NCI-H524 treated with DMSO at 0.1 percent for 48 hours (cell line): ENCODE data around the gene KIZ.

Experiments used
- DNase-seq: peaks from one replicate; lab custom pipeline; 2025; lab: John Stamatoyannopoulos, UW

KIZ gene

GRCh38 chr20:21177767-21178166, 51.9 kb downstream of the KIZ start:
- DNase-seq: no peak

GRCh38 chr20:21179757-21180156, 53.9 kb downstream of the KIZ start:
- DNase-seq: no peak

DNA sequence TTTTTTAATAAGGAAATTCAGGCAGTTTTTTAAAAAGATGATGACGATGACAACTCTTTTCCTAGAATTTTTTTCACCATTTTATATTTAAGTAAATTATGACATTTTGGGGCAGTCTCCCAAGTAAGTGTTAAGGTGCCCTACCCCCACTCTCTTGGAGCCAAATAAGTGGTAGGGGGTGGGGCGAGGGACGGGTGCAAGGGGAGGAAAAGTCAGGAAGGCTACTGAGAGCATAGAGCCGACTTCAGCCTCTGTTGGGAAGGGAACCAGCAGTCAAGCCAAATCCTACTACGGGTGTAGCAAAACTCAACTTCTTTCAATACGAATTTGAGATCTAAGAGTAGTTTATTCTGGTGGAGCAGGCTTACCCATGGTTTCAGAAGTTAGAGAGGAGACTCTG, 54.4 kb downstream of the KIZ start:
- DNase-seq: no peak

GRCh38 chr20:21181028-21181427, 55.1 kb downstream of the KIZ start:
- no peak for DNase-seq

- no peak for DNase-seq
Observed at GRCh38 chr20:21182832-21183563, 57.1 kb downstream of the KIZ start.

DNA sequence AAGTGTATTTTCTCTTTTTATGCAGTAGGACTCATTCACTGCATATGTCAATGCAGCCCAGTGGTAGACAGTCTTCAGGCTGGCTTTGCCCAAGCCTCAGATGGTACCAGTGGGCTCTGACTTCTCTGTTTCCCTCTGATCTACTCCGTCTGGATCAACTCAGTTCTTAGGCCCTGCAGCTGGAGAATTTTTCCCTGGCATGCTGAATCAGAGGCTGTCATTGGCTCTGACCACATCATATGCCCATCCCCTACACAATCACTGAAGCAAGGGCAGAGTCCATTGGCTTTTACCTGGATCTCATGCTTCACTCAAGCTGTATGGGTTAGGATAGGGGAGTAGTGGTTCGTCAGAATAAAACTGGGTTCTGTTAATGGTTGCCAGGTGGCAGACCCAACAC, 57.8 kb downstream of the KIZ start:
- DNase-seq: no peak

DNA sequence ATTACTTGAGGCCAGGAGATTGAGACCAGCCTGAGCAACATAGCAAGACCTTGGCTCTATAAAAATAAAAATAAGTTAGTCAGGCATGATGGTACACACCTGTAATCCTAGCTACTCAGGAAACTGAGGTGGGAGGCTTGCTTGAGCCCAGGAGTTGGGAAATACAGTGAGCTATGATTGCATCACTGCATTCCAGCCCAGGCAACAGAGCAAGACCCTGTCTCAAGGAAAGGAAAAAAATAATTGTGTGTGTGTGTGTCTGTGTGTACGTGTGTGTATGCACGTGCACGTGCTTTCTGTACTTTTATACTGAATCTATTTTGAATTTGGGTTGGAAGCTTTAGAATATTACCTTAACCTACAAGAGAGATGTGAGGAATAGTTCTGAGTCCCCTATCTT, 58.9 kb downstream of the KIZ start:
- DNase-seq: no peak

DNA sequence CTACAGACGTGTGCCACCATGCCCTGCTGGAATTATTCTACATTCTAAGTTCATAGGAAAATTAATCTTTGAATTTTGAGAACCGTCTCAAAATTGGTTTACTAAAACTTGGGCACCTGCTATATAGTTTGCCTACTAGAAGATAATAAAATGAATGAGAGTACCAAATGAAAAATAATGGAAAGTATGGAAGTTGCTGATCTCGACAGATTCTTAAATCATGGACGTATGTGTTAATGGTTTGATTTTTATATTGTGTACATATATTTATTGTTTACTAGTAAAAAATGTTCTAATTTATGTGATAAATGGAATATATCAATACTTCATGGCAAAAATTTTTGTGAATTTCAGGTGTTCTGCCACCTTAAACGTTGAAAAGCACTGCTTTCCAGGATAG, 60.0 kb downstream of the KIZ start:
- DNase-seq: no peak

DNA sequence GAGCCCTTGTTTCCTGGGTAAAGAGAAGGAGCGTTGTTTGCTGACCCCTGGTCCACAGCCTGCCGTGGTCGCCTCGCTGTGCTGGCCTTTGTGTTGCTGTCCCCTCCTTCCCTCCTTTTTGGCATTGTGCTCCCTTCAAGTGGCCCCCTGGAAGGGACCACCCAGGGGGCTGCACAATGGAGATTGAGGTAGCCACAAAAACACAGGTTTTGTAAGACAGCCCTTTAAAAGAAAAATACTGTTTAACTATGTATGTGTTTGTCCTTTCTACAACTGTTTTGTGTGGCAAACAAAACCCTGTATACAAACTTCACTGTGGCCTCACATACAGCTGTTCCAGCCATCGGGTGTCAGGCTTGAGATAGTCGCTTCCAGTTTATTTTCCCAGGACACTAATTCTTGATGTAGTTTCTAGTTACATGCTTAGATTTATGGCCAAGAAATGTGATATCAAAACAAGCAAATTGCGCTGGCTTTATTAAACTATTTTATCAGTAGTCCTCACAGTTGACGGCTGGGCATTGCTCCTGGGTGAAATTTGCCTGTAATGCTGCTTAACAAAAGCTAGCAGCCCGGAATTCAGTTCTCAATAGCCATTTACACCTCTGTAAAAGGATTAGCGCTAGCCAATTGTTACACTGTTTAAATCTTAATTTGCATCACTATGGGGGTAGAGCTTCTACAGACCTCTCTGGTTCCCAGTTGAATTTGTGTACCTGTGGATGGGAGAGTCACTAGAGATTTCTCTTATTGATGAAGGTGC, 64.1 kb downstream of the KIZ start:
- DNase-seq: no peak

- DNase-seq: no peak
Observed at GRCh38 chr20:21190869-21191268, 65.0 kb downstream of the KIZ start.

- no peak for DNase-seq
Observed at GRCh38 chr20:21191839-21192238, 66.0 kb downstream of the KIZ start.

DNA sequence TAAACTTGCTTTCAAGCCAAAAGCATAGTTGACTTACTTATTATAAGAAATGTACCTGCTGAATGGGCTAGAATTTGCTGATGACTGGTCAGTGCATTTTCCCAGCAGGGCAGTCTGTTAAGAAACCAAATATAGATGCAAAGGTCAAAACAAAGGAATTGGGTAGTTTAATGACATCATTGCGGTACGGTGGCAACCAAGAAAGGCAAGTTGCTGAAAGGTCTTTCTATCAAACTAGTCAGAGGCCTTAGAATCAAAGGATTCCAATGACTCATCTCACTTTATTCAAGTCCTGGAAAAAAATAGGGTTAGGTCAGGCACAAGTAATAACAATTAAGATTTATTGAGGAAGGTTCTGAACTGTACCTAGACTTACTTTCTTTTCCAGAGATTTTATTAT, 76.4 kb downstream of the KIZ start:
- no peak for DNase-seq

- no peak for DNase-seq
Observed at GRCh38 chr20:21203088-21203656, 77.3 kb downstream of the KIZ start.

- DNase-seq: no peak
Observed at GRCh38 chr20:21206584-21206983, 80.7 kb downstream of the KIZ start.

GRCh38 chr20:21208999-21209398, 83.1 kb downstream of the KIZ start:
- no peak for DNase-seq

GRCh38 chr20:21209668-21210067, 83.8 kb downstream of the KIZ start:
- no peak for DNase-seq

- no peak for DNase-seq
Observed at GRCh38 chr20:21213691-21214090, 87.8 kb downstream of the KIZ start.

DNA sequence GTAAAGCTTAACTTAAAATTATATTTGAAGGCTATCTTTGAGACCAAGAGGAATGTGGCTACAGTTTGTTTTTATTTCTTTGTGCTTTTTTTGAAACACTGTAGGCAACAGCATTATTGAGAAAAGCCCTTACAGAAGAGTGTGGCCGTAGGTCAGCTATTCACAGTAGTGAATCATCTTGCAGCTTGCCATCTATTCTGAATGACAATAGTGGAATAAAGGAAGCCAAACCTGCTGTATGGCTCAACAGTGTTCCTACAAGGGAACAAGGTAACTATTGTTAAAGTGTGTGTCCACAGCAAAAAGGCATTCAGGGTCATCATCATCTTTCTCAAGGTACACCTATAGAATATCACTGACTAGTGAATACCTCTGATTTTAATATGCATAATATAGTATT, 88.5 kb downstream of the KIZ start:
- DNase-seq: no peak

GRCh38 chr20:21219686-21220085, 93.8 kb downstream of the KIZ start:
- no peak for DNase-seq

DNA sequence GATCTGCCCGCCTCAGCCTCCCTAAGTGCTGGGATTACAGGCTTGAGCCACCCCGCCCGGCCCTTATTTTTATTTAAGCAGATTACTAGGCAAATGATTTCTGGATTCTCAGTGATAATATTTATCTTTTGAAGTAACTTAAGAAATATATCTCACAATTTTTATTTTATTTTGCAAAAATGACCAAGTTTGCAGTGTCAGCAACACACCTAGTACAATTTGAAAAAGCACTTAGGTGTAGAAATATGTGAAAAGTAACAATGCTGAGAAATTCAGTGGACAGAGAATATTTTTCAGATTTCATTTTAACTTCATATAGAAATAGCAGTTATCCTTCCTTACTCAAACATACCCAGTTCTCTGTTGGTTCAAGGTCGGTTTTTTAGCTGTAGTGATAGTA, 98.3 kb downstream of the KIZ start:
- DNase-seq: no peak

GRCh38 chr20:21225215-21225947, 99.5 kb downstream of the KIZ start:
- no peak for DNase-seq

DNA sequence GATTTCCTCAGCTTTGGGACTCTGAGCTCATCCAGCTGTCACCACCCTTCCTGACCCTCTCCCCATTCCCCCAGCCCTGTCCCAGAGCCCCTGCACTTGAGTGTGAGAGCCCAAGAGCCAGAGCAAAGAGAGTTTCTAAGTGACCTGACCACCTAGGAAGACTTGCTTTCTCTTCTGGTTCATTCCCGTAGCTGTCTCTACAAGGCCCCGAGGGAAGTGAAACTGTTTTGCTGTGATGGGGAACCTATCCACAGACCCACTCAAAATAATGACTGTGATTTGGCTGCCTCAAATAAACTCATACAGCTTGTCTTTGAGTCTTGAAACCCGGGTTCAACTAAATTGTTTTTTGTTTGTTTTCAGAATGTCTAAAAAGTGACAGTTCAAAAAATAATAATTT, 102.6 kb downstream of the KIZ start:
- DNase-seq: no peak

DNA sequence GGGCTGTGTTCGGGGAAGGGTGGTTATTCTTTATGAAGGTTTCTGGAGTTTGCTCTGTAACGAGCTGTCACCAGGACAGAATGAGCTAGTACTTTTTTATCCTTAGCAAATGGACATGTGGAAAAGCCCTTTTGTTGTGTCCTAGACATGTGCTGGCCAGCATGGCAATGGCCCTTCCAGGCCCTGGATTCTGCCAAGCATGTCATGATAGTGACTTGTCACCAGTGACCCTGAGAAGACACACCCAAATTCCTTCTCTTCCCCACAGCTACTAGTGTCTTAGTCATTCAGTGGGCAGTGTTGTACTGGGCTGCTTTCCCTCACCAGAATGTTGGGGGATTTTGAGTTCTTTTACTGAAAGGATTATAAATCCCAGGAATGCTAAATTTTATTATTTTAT, 103.3 kb downstream of the KIZ start:
- DNase-seq: no peak
